ENCODE results near the gene PXMP2.

DNA sequence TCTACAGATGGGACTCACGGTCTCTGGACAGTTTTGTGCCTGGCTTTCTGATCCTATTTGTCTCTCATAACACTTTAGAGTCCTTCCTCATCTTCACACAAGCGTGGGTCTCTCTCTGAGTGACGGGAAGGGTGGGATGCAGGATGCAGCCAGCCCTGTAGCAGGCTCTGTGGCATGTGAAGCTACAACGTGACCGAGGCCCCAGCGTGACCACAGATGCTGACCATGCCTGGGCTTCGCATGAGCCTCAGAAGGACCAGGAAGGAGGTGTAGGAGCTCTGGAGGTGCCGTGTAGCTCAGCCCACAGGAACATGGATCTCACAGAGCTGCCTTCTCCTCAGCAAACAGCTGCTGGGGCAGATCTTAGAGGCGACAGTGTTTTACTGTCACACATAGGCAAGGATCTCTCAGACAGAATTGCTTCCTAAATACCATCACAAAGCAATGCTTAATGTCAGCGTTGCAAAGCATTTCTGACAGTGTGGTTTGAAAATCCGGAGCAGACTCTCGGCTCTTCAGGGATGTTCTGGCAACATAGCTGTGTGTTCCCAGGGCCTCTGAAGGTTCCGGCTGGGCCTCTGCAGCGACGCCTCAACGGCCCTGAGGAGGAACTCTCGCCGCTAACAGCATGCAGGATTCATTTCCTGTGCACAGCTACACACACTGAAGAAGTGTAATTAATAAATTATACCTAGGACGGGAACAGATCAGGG lies 52.4 kb downstream of the PXMP2 start:
- TF ChIP-seq, protein P1, sequence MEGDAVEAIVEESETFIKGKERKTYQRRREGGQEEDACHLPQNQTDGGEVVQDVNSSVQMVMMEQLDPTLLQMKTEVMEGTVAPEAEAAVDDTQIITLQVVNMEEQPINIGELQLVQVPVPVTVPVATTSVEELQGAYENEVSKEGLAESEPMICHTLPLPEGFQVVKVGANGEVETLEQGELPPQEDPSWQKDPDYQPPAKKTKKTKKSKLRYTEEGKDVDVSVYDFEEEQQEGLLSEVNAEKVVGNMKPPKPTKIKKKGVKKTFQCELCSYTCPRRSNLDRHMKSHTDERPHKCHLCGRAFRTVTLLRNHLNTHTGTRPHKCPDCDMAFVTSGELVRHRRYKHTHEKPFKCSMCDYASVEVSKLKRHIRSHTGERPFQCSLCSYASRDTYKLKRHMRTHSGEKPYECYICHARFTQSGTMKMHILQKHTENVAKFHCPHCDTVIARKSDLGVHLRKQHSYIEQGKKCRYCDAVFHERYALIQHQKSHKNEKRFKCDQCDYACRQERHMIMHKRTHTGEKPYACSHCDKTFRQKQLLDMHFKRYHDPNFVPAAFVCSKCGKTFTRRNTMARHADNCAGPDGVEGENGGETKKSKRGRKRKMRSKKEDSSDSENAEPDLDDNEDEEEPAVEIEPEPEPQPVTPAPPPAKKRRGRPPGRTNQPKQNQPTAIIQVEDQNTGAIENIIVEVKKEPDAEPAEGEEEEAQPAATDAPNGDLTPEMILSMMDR (IDR thresholded peaks at IDR 0.05; ENCODE audit: insufficient read depth, low read depth, low read length) = no peak
- no peak for TF ChIP-seq EZH2 (IDR thresholded peaks at IDR 0.05; ENCODE audit: insufficient read depth, low read length)

Measured in astrocyte (in vitro differentiated cells and primary cell).